GM12878 (cell line): ENCODE measurements around the gene MAP4K5. TPM values are rescaled to one million over a fixed set of nuclear protein-coding genes. Genes with fewer than 3 reads are reported as not detected.

ENCODE experiments used
- ATAC-seq: fragments of 200-7000 bp; cut with Tn5 transposase; 3 replicates; pipeline ENCODE4 v1.9.1; 2020; ENCODE audit warnings: mild to moderate bottlenecking, moderate library complexity
- BruUV-seq: library from RNA; stranded (reverse); fragments of 400-500 nt; replicated peaks from 2 replicates; lab custom pipeline; 2021; lab: Mats Ljungman, UMichigan
- CTCF ChIA-PET: fragments of 300-600 bp; sonication (Branson Sonifier 250); formaldehyde crosslinking; extraction: SDS; loops from one replicate; lab custom pipeline; 2021; ENCODE audit warnings: inconsistent platforms; lab: Yijun Ruan, JAX
- POLR2A ChIA-PET: fragments of 350-600 bp; formaldehyde crosslinking; extraction: SDS; loops from one replicate; lab custom pipeline; 2021; ENCODE audit warnings: inconsistent platforms; lab: Charles Lee
- RAD21 ChIA-PET: fragments of 300-600 bp; sonication (Branson Sonifier 250); formaldehyde crosslinking; loops from one replicate; lab custom pipeline; 2023; ENCODE audit warnings: antibody characterized with exemption; ENCODE audit not compliant: unreplicated experiment; lab: Charles Lee
- SMC1A ChIA-PET: fragments of 300-600 bp; sonication (Branson Sonifier 250); formaldehyde crosslinking; loops from one replicate; lab custom pipeline; 2023; ENCODE audit not compliant: unreplicated experiment, uncharacterized antibody; lab: Charles Lee
- DNase-seq: peaks from one replicate; pipeline ENCODE4 v3.0.0-alpha.2; 2011; ENCODE audit warnings: low read depth, low spot score
- FAIRE-seq: peaks from 3 replicates; lab custom pipeline; 2011; peaks lifted over from hg19 to GRCh38; lab: Jason Lieb, UNC
- H2AFZ ChIP-seq: 2 replicates; pipeline ENCODE4 v1.6.0; 2011; ENCODE audit warnings: low read depth, low read length, control low read depth; ENCODE audit not compliant: control insufficient read depth
- H3K27ac ChIP-seq: 2 replicates; pipeline ENCODE4 v1.5.1; 2011; ENCODE audit warnings: control low read depth; ENCODE audit not compliant: control insufficient read depth, insufficient read depth
- H3K27me3 ChIP-seq, 2 experiments: replicated peaks in 1 of 2; 2 replicates each; pipeline versions ENCODE4 v1.6.0 to v1.6.1; 2011; ENCODE audit warnings: low read length in 1 of 2; ENCODE audit not compliant: control insufficient read depth in 2 of 2, insufficient read depth in 2 of 2
- H3K36me3 ChIP-seq, 2 experiments: 2 replicates each; pipeline ENCODE4 v1.5.1; 2011; ENCODE audit warnings: low read length in 1 of 2; ENCODE audit not compliant: control insufficient read depth in 2 of 2, insufficient read depth in 2 of 2
- H3K4me1 ChIP-seq: 2 replicates; pipeline ENCODE4 v1.6.1; 2011; ENCODE audit warnings: mild to moderate bottlenecking, low read length, moderate library complexity, mixed read lengths; ENCODE audit not compliant: control insufficient read depth, insufficient read depth
- H3K4me2 ChIP-seq: 2 replicates; pipeline ENCODE4 v1.6.0; 2011; ENCODE audit warnings: control low read depth; ENCODE audit not compliant: control insufficient read depth, insufficient read depth
- H3K4me3 ChIP-seq: fragments of 200-600 bp; sonication (generic); 2 replicates; pipeline ENCODE4 v1.5.1; 2016
- H3K79me2 ChIP-seq: 2 replicates; pipeline ENCODE4 v1.6.0; 2011; ENCODE audit warnings: low read length; ENCODE audit not compliant: control insufficient read depth, insufficient read depth
- H3K9ac ChIP-seq: 2 replicates; pipeline ENCODE4 v1.8.0; 2011; ENCODE audit warnings: low read length, control low read depth, mixed read lengths; ENCODE audit not compliant: control insufficient read depth, insufficient read depth
- H3K9me3 ChIP-seq: replicated peaks from 3 replicates; pipeline ENCODE4 v1.5.1; 2011; ENCODE audit warnings: mild to moderate bottlenecking, low read length; ENCODE audit not compliant: control insufficient read depth, insufficient read depth
- H4K20me1 ChIP-seq: 2 replicates; pipeline ENCODE4 v1.6.0; 2011; ENCODE audit not compliant: control insufficient read depth, insufficient read depth
- BACH1 ChIP-seq: fragments of 450-650 bp; IDR thresholded peaks from 2 replicates; pipeline ENCODE4 v1.6.1; 2017; ENCODE audit warnings: mild to moderate bottlenecking, borderline replicate concordance
- BMI1 ChIP-seq: fragments of 450-650 bp; IDR thresholded peaks from 2 replicates; pipeline ENCODE4 v1.6.1; 2016; ENCODE audit warnings: mild to moderate bottlenecking, moderate library complexity, borderline replicate concordance
- CREB1 ChIP-seq: IDR thresholded peaks from 2 replicates; pipeline ENCODE4 v1.6.1; 2012; ENCODE audit warnings: low read depth, mild to moderate bottlenecking, inconsistent platforms
- DPF2 ChIP-seq: fragments of 450-650 bp; IDR thresholded peaks from 2 replicates; pipeline ENCODE4 v1.6.1; 2017; ENCODE audit warnings: mild to moderate bottlenecking
- NBN ChIP-seq: fragments of 450-650 bp; IDR thresholded peaks from 2 replicates; pipeline ENCODE4 v1.6.1; 2016
- NFYB ChIP-seq: IDR thresholded peaks from 2 replicates; pipeline ENCODE4 v1.6.1; 2011; ENCODE audit warnings: low read depth, mild to moderate bottlenecking, low read length, improper control_type of control experiment, moderate library complexity; ENCODE audit not compliant: insufficient read depth
- NR2F1 ChIP-seq: fragments of 450-650 bp; conservative IDR thresholded peaks from 2 replicates; pipeline ENCODE4 v1.6.1; 2017; ENCODE audit warnings: mild to moderate bottlenecking
- RCOR1 ChIP-seq: conservative IDR thresholded peaks from 2 replicates; pipeline ENCODE4 v1.6.1; 2012; ENCODE audit warnings: low read depth, low read length, improper control_type of control experiment
- TAF1 ChIP-seq: IDR thresholded peaks from 2 replicates; pipeline ENCODE4 v1.6.1; 2011; ENCODE audit warnings: mild to moderate bottlenecking, low read depth, low read length, borderline replicate concordance
- TCF7 ChIP-seq: IDR thresholded peaks from 2 replicates; pipeline ENCODE4 v1.6.1; 2014; ENCODE audit warnings: antibody characterized with exemption, borderline replicate concordance
- ZNF687 ChIP-seq: fragments of 450-650 bp; IDR thresholded peaks from 2 replicates; pipeline ENCODE4 v1.6.1; 2017; ENCODE audit warnings: mild to moderate bottlenecking, moderate library complexity
- WGBS: methylation state at CpG from one replicate; pipeline ENCODE4 v1.1.6; 2016; ENCODE audit warnings: low lambda C conversion rate; ENCODE audit not compliant: insufficient replicate concordance, insufficient coverage; ENCODE audit errors: missing lambda C conversion rate; 5-methylcytosine and 5-hydroxymethylcytosine counted together
- in situ Hi-C: fragments of 300-500 bp; cut with MboI; formaldehyde crosslinking; loops from 9 replicates; pipeline ENCODE4 v1.14.3; 2018; ENCODE audit warnings: mixed read lengths
- intact Hi-C: fragments of 100-400 bp; cut with micrococcal nuclease; formaldehyde crosslinking; loops from one replicate; pipeline ENCODE4 v1.14.2; 2022; ENCODE audit not compliant: unreplicated experiment
- polyA plus RNA-seq, 11 experiments: library from polyadenylated mRNA; depleted of rRNA in 4 of 11; unstranded in 6 of 11; stranded (reverse) in 5 of 11; fragments of >200 nt; fragmentation: Nextera tagmentation in 4 of 11; fragmentation: Illumina TruSeq in 1 of 11; extraction: Ambion mirVana in 4 of 11; extraction: Trizol in 1 of 11; gene quantifications; 1 replicate in 1 of 11; 2 replicates in 10 of 11; pipeline versions ENCODE4 v1.2.1 to v1.2.3, GENCODE V29; 2011 to 2016; ENCODE audit warnings: inconsistent platforms in 2 of 11, missing spikeins in 2 of 11, low read depth in 1 of 11
- total RNA-seq, 4 experiments: library from RNA; depleted of rRNA in 3 of 4; stranded (reverse); fragments of >200 nt in 3 of 4; fragmentation: Illumina TruSeq in 1 of 4; extraction: Trizol in 1 of 4; gene quantifications; 2 replicates each; pipeline versions ENCODE4 v1.2.1 to v1.2.3, GENCODE V29; 2013 to 2021

MAP4K5 gene
- total and polyA plus RNA-seq, 10 of the 15 experiments (the other 5 are each of a cell fraction or from before 2014, with no cell fraction given): 9.1 to 41.3 (median 30.1) TPM

- H3K4me2 ChIP-seq: no peak overlapping the region
- peak; percentile 57 for FAIRE-seq
- CTCF ChIA-PET: interaction anchor here (0.9 to 4.2 kb wide), 9 partner anchors 9 to 319 kb away, joined by 3 to 23 read pairs (median 4); partner anchors contain the start of gene MAP4K5
- no peaks in the 10 kb centered on the region for H3K27me3 ChIP-seq
- no peaks in the 10 kb centered on the region for H3K79me2 ChIP-seq
- POLR2A ChIA-PET: interaction anchor here (1.0 kb wide), 1 partner anchor 8 kb away, joined by 5 read pairs; no protein-coding TSS in a partner anchor
- RAD21 ChIA-PET: interaction anchor here (1.0 to 1.5 kb wide), 4 partner anchors 76 to 319 kb away, joined by 3 to 5 read pairs (median 4); no protein-coding TSS in a partner anchor
- SMC1A ChIA-PET: interaction anchor here (0.6 to 5.2 kb wide), 7 partner anchors 33 to 319 kb away, joined by 3 to 38 read pairs (median 3); no protein-coding TSS in a partner anchor
- no peak for TF ChIP-seq NR2F1
- no peak for TF ChIP-seq RCOR1
- no peak for TF ChIP-seq BACH1
- H3K9me3 ChIP-seq: no peaks in the 10 kb centered on the region; the same call in 1 of the 3 replicates
- no peak; the same call in 2 of the 3 replicates for ATAC-seq
- H3K4me3 ChIP-seq: no peak overlapping the region
- peak overlapping the region; percentile 31; the same call in 1 of the 2 replicates for H2AFZ ChIP-seq
- no TSS peak for BruUV-seq
- no peaks in the 10 kb centered on the region for H4K20me1 ChIP-seq
- in situ Hi-C loops: loop anchor here (5.0 kb wide), 1 partner anchor 231 kb away; no protein-coding TSS in a partner anchor
- H3K36me3 ChIP-seq: no peaks in the 10 kb centered on the region
- no peak for DNase-seq
- intact Hi-C loops: loop anchor here (5.0 kb wide), 1 partner anchor 321 kb away; no protein-coding TSS in a partner anchor
- peaks cover 3% of the 10 kb centered on the region; the same call in 1 of the 2 replicates for H3K4me1 ChIP-seq
- H3K27ac ChIP-seq: no peak overlapping the region
- no peak overlapping the region for H3K9ac ChIP-seq
- WGBS: 0% methylated on average over 1 of the region's 1 CpG
Observed at GRCh38 chr14:50541159-50541567, 8.8 kb upstream of the MAP4K5 start.

- H3K4me2 ChIP-seq: no peak overlapping the region
- POLR2A ChIA-PET: interaction anchor here (0.6 kb wide), 1 partner anchor 56 kb away, joined by 4 read pairs; no protein-coding TSS in a partner anchor
- H3K36me3 ChIP-seq: no peaks in the 10 kb centered on the region
- FAIRE-seq (no peak), DNase-seq (no peak)
- BruUV-seq: no TSS peak
- no peaks in the 10 kb centered on the region for H3K27me3 ChIP-seq
- CTCF ChIA-PET: interaction anchor here (0.6 to 4.2 kb wide), 9 partner anchors 11 to 321 kb away, joined by 3 to 17 read pairs (median 5); no protein-coding TSS in a partner anchor
- no peak for TF ChIP-seq CREB1
- no peak for TF ChIP-seq DPF2
- TF ChIP-seq TCF7: no peak
- no peak for TF ChIP-seq NFYB
- TF ChIP-seq TAF1: no peak
- no peak for TF ChIP-seq NBN
- no peak for TF ChIP-seq BMI1
- no peak for TF ChIP-seq ZNF687
- TF ChIP-seq, all 136 proteins: peak for 0
- ChIA-PET SMC1A (interaction anchor here (0.7 to 5.2 kb wide), 7 partner anchors 35 to 426 kb away, joined by 3 to 38 read pairs (median 3); no protein-coding TSS in a partner anchor), RAD21 (no interaction called here)
- no peaks in the 10 kb centered on the region; the same call in 1 of the 3 replicates for H3K9me3 ChIP-seq
- H4K20me1 ChIP-seq: no peaks in the 10 kb centered on the region
- no peak overlapping the region for H3K9ac ChIP-seq
- in situ Hi-C loops (no loop called here), intact Hi-C loops (no loop called here)
- H3K4me3 ChIP-seq: no peak overlapping the region
- H3K4me1 ChIP-seq: peaks cover 3% of the 10 kb centered on the region; the same call in 1 of the 2 replicates
- no peak overlapping the region for H3K27ac ChIP-seq
- ATAC-seq: no peak
- no peak overlapping the region for H2AFZ ChIP-seq
- no peaks in the 10 kb centered on the region for H3K79me2 ChIP-seq
Observed at GRCh38 chr14:50539051-50539450, 6.7 kb upstream of the MAP4K5 start.
